GM12878 (cell line): ENCODE results near the gene RET. TPM values are rescaled to one million over a fixed set of nuclear protein-coding genes. Genes with fewer than 3 reads are reported as not detected.

Source experiments
- ATAC-seq: fragments of 200-7000 bp; cut with Tn5 transposase; 3 replicates; pipeline ENCODE4 v1.9.1; 2020; ENCODE audit warnings: mild to moderate bottlenecking, moderate library complexity
- BruUV-seq: library from RNA; stranded (reverse); fragments of 400-500 nt; replicated peaks from 2 replicates; lab custom pipeline; 2021; lab: Mats Ljungman, UMichigan
- CTCF ChIA-PET: fragments of 300-600 bp; sonication (Branson Sonifier 250); formaldehyde crosslinking; extraction: SDS; loops from one replicate; lab custom pipeline; 2021; ENCODE audit warnings: inconsistent platforms; lab: Yijun Ruan, JAX
- POLR2A ChIA-PET: fragments of 350-600 bp; formaldehyde crosslinking; extraction: SDS; loops from one replicate; lab custom pipeline; 2021; ENCODE audit warnings: inconsistent platforms; lab: Charles Lee
- RAD21 ChIA-PET: fragments of 300-600 bp; sonication (Branson Sonifier 250); formaldehyde crosslinking; loops from one replicate; lab custom pipeline; 2023; ENCODE audit warnings: antibody characterized with exemption; ENCODE audit not compliant: unreplicated experiment; lab: Charles Lee
- SMC1A ChIA-PET: fragments of 300-600 bp; sonication (Branson Sonifier 250); formaldehyde crosslinking; loops from one replicate; lab custom pipeline; 2023; ENCODE audit not compliant: unreplicated experiment, uncharacterized antibody; lab: Charles Lee
- DNase-seq: peaks from one replicate; pipeline ENCODE4 v3.0.0-alpha.2; 2011; ENCODE audit warnings: low read depth, low spot score
- FAIRE-seq: peaks from 3 replicates; lab custom pipeline; 2011; peaks lifted over from hg19 to GRCh38; lab: Jason Lieb, UNC
- H2AFZ ChIP-seq: 2 replicates; pipeline ENCODE4 v1.6.0; 2011; ENCODE audit warnings: low read depth, low read length, control low read depth; ENCODE audit not compliant: control insufficient read depth
- H3K27ac ChIP-seq: 2 replicates; pipeline ENCODE4 v1.5.1; 2011; ENCODE audit warnings: control low read depth; ENCODE audit not compliant: control insufficient read depth, insufficient read depth
- H3K27me3 ChIP-seq, 2 experiments: replicated peaks in 1 of 2; 2 replicates each; pipeline versions ENCODE4 v1.6.0 to v1.6.1; 2011; ENCODE audit warnings: low read length in 1 of 2; ENCODE audit not compliant: control insufficient read depth in 2 of 2, insufficient read depth in 2 of 2
- H3K36me3 ChIP-seq, 2 experiments: 2 replicates each; pipeline ENCODE4 v1.5.1; 2011; ENCODE audit warnings: low read length in 1 of 2; ENCODE audit not compliant: control insufficient read depth in 2 of 2, insufficient read depth in 2 of 2
- H3K4me1 ChIP-seq: 2 replicates; pipeline ENCODE4 v1.6.1; 2011; ENCODE audit warnings: mild to moderate bottlenecking, low read length, moderate library complexity, mixed read lengths; ENCODE audit not compliant: control insufficient read depth, insufficient read depth
- H3K4me2 ChIP-seq: 2 replicates; pipeline ENCODE4 v1.6.0; 2011; ENCODE audit warnings: control low read depth; ENCODE audit not compliant: control insufficient read depth, insufficient read depth
- H3K4me3 ChIP-seq: fragments of 200-600 bp; sonication (generic); 2 replicates; pipeline ENCODE4 v1.5.1; 2016
- H3K79me2 ChIP-seq: 2 replicates; pipeline ENCODE4 v1.6.0; 2011; ENCODE audit warnings: low read length; ENCODE audit not compliant: control insufficient read depth, insufficient read depth
- H3K9ac ChIP-seq: 2 replicates; pipeline ENCODE4 v1.8.0; 2011; ENCODE audit warnings: low read length, control low read depth, mixed read lengths; ENCODE audit not compliant: control insufficient read depth, insufficient read depth
- H3K9me3 ChIP-seq: replicated peaks from 3 replicates; pipeline ENCODE4 v1.5.1; 2011; ENCODE audit warnings: mild to moderate bottlenecking, low read length; ENCODE audit not compliant: control insufficient read depth, insufficient read depth
- H4K20me1 ChIP-seq: 2 replicates; pipeline ENCODE4 v1.6.0; 2011; ENCODE audit not compliant: control insufficient read depth, insufficient read depth
- BCL11A ChIP-seq: IDR thresholded peaks from 2 replicates; pipeline ENCODE4 v1.6.1; 2011; ENCODE audit warnings: low read depth, low read length
- CHD2 ChIP-seq: IDR thresholded peaks from 2 replicates; pipeline ENCODE4 v1.6.1; 2011; ENCODE audit warnings: low read depth, low read length, improper control_type of control experiment, borderline replicate concordance
- CHD4 ChIP-seq: fragments of 200-600 bp; sonication (generic); IDR thresholded peaks from 2 replicates; pipeline ENCODE4 v1.6.1; 2016; ENCODE audit warnings: mild to moderate bottlenecking
- EED ChIP-seq: sonication (generic); IDR thresholded peaks from 2 replicates; pipeline ENCODE4 v1.6.1; 2016; ENCODE audit warnings: antibody characterized with exemption, low read depth
- FOXM1 ChIP-seq: IDR thresholded peaks from 2 replicates; pipeline ENCODE4 v1.6.1; 2012; ENCODE audit warnings: low read depth, mild to moderate bottlenecking, inconsistent platforms, low read length, moderate library complexity
- GABPA ChIP-seq: IDR thresholded peaks from 2 replicates; pipeline ENCODE4 v1.6.1; 2014; ENCODE audit warnings: antibody characterized with exemption, low read depth, mild to moderate bottlenecking, inconsistent platforms
- IKZF2 ChIP-seq, 2 experiments: fragments of 450-650 bp; IDR thresholded peaks; 2 replicates each; pipeline ENCODE4 v1.6.1; 2017; ENCODE audit warnings: mild to moderate bottlenecking in 2 of 2, moderate library complexity in 2 of 2
- IRF3 ChIP-seq: fragments of 450-650 bp; IDR thresholded peaks from 2 replicates; pipeline ENCODE4 v1.6.1; 2014; ENCODE audit warnings: mild to moderate bottlenecking
- JUND ChIP-seq: IDR thresholded peaks from 2 replicates; pipeline ENCODE4 v1.6.1; 2012; ENCODE audit warnings: low read depth, mild to moderate bottlenecking, low read length, improper control_type of control experiment, moderate library complexity
- MTA2 ChIP-seq: fragments of 450-650 bp; IDR thresholded peaks from 2 replicates; pipeline ENCODE4 v1.6.1; 2016; ENCODE audit warnings: low read depth, mild to moderate bottlenecking, moderate library complexity
- NFYB ChIP-seq: IDR thresholded peaks from 2 replicates; pipeline ENCODE4 v1.6.1; 2011; ENCODE audit warnings: low read depth, mild to moderate bottlenecking, low read length, improper control_type of control experiment, moderate library complexity; ENCODE audit not compliant: insufficient read depth
- NR2C2 ChIP-seq: IDR thresholded peaks from 2 replicates; pipeline ENCODE4 v1.6.1; 2011; ENCODE audit warnings: borderline replicate concordance, low read depth; ENCODE audit not compliant: control insufficient read depth, insufficient read length
- PAX8 ChIP-seq: fragments of 450-650 bp; IDR thresholded peaks from 2 replicates; pipeline ENCODE4 v1.6.1; 2017; ENCODE audit warnings: mild to moderate bottlenecking, moderate library complexity
- PBX3 ChIP-seq: IDR thresholded peaks from 2 replicates; pipeline ENCODE4 v1.6.1; 2011; ENCODE audit warnings: mild to moderate bottlenecking, low read depth, low read length, moderate library complexity; ENCODE audit not compliant: insufficient replicate concordance
- RAD21 ChIP-seq: IDR thresholded peaks from 2 replicates; pipeline ENCODE4 v1.6.1; 2011; ENCODE audit warnings: mild to moderate bottlenecking, low read depth, low read length, moderate library complexity; ENCODE audit not compliant: insufficient read depth
- SREBF1 ChIP-seq: IDR thresholded peaks from 2 replicates; pipeline ENCODE4 v1.6.1; 2012; ENCODE audit warnings: mild to moderate bottlenecking, low read length
- SUPT20H ChIP-seq: IDR thresholded peaks from 2 replicates; pipeline ENCODE4 v1.6.1; 2011; ENCODE audit warnings: low read depth, mild to moderate bottlenecking, low read length, moderate library complexity, borderline replicate concordance; ENCODE audit not compliant: control insufficient read depth
- YBX1 ChIP-seq: fragments of 450-650 bp; IDR thresholded peaks from 2 replicates; pipeline ENCODE4 v1.6.1; 2016; ENCODE audit warnings: antibody characterized with exemption
- ZNF217 ChIP-seq: fragments of 450-650 bp; IDR thresholded peaks from 2 replicates; pipeline ENCODE4 v1.6.1; 2017; ENCODE audit warnings: antibody characterized with exemption, mild to moderate bottlenecking
- whole genome bisulfite sequencing: methylation state at CpG from one replicate; pipeline ENCODE4 v1.1.6; 2016; ENCODE audit warnings: low lambda C conversion rate; ENCODE audit not compliant: insufficient replicate concordance, insufficient coverage; ENCODE audit errors: missing lambda C conversion rate; 5-methylcytosine and 5-hydroxymethylcytosine counted together
- in situ Hi-C: fragments of 300-500 bp; cut with MboI; formaldehyde crosslinking; loops from 9 replicates; pipeline ENCODE4 v1.14.3; 2018; ENCODE audit warnings: mixed read lengths
- intact Hi-C: fragments of 100-400 bp; cut with micrococcal nuclease; formaldehyde crosslinking; loops from one replicate; pipeline ENCODE4 v1.14.2; 2022; ENCODE audit not compliant: unreplicated experiment
- polyA plus RNA-seq, 11 experiments: library from polyadenylated mRNA; depleted of rRNA in 4 of 11; unstranded in 6 of 11; stranded (reverse) in 5 of 11; fragments of >200 nt; fragmentation: Nextera tagmentation in 4 of 11; fragmentation: Illumina TruSeq in 1 of 11; extraction: Ambion mirVana in 4 of 11; extraction: Trizol in 1 of 11; gene quantifications; 1 replicate in 1 of 11; 2 replicates in 10 of 11; pipeline versions ENCODE4 v1.2.1 to v1.2.3, GENCODE V29; 2011 to 2016; ENCODE audit warnings: inconsistent platforms in 2 of 11, missing spikeins in 2 of 11, low read depth in 1 of 11
- total RNA-seq, 4 experiments: library from RNA; depleted of rRNA in 3 of 4; stranded (reverse); fragments of >200 nt in 3 of 4; fragmentation: Illumina TruSeq in 1 of 4; extraction: Trizol in 1 of 4; gene quantifications; 2 replicates each; pipeline versions ENCODE4 v1.2.1 to v1.2.3, GENCODE V29; 2013 to 2021

The RET gene
- total and polyA plus RNA-seq, 10 of the 15 experiments (the other 5 are each of a cell fraction or from before 2014, with no cell fraction given), result not detected

DNA sequence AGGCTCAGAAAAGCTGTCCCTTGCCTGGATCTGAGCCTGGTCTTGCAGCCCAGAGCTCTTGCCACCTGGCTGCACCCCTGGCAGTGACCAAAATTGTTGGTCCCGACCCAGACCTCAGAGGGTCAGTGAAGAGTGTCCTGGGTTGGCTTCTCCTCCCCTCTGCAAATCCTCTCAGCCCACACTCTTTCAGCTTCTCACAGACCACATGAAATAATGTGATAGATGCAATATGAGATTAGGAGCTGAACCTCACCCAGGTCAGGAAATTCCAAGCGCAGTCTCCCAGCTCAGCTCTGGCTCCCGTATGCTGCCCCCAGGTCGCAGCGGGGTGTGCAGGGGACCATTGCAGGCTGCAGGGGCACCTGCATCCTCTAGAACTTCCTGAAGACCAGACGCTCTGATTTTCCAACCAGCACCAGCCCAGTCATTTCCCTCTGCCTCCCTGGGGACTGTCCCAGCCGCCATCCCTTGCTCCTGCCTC, 19.6 kb upstream of the RET start:
- H3K4me2 ChIP-seq, result no peak overlapping the region
- H3K4me1 ChIP-seq, result no peaks in the 10 kb centered on the region
- H2AFZ ChIP-seq, result no peak overlapping the region
- H3K4me3 ChIP-seq, result no peak overlapping the region
- intact Hi-C loops (no loop called here), in situ Hi-C loops (no loop called here)
- no TSS peak for BruUV-seq
- ChIA-PET POLR2A (no interaction called here), CTCF (no interaction called here), RAD21 (no interaction called here), SMC1A (interaction anchor here (0.7 kb wide), 1 partner anchor 73 kb away, joined by 3 read pairs; no protein-coding TSS in a partner anchor)
- no peaks in the 10 kb centered on the region for H4K20me1 ChIP-seq
- DNase-seq, result no peak
- H3K9ac ChIP-seq, result no peak overlapping the region
- H3K79me2 ChIP-seq, result no peaks in the 10 kb centered on the region
- H3K36me3 ChIP-seq, result no peaks in the 10 kb centered on the region
- ATAC-seq, result no peak
- TF ChIP-seq PBX3, result no peak
- TF ChIP-seq FOXM1, result no peak
- TF ChIP-seq SUPT20H, result no peak
- no peak for TF ChIP-seq PAX8
- no peak for TF ChIP-seq BCL11A
- TF ChIP-seq CHD4, result no peak
- no peak for TF ChIP-seq CHD2
- no peak for TF ChIP-seq NR2C2
- no peak for TF ChIP-seq NFYB
- TF ChIP-seq JUND, result no peak
- TF ChIP-seq ZNF217, result no peak
- no peak for TF ChIP-seq IRF3
- TF ChIP-seq MTA2, result no peak
- TF ChIP-seq SREBF1, result no peak
- no peak for TF ChIP-seq GABPA
- TF ChIP-seq RAD21, result no peak
- TF ChIP-seq IKZF2 (IDR thresholded peaks at IDR 0.05), result no peak
- no peak for TF ChIP-seq EED
- no peak for TF ChIP-seq YBX1
- no peaks in the 10 kb centered on the region for H3K9me3 ChIP-seq
- no peak for FAIRE-seq
- H3K27me3 ChIP-seq, result no peaks in the 10 kb centered on the region; a peak in 2 of 4 replicates
- H3K27ac ChIP-seq, result no peak overlapping the region
- WGBS, result 12% methylated on average over 7 of the region's 7 CpGs
